HepG2 (cell line): ENCODE data around the gene SEC14L6. TPM values are rescaled to one million over a fixed set of nuclear protein-coding genes. Genes with fewer than 3 reads are reported as not detected.
"Not testable (repeated sequence)": the region's sequence is repeated elsewhere in the genome, so short reads cannot be mapped to it uniquely, and the experiment has no call there.

Experiments used
- ATAC-seq: fragments of 200-7000 bp; cut with Tn5 transposase; 3 replicates; pipeline ENCODE4 v1.9.1; 2020; ENCODE audit warnings: mild to moderate bottlenecking, moderate library complexity
- BruUV-seq: library from RNA; stranded (reverse); fragments of 400-500 nt; replicated peaks from 2 replicates; lab custom pipeline; 2021; lab: Mats Ljungman, UMichigan
- CTCF ChIA-PET: fragments of 300-600 bp; formaldehyde crosslinking; extraction: SDS; loops from one replicate; lab custom pipeline; 2021; ENCODE audit warnings: low total read pairs, inconsistent platforms, low intra/inter-chr PET ratio; lab: Yijun Ruan, JAX
- POLR2A ChIA-PET: fragments of 350-600 bp; sonication (Branson Sonifier 250); formaldehyde crosslinking; loops from one replicate; lab custom pipeline; 2020; ENCODE audit warnings: antibody characterized with exemption, inconsistent platforms; lab: Yijun Ruan, JAX
- DNase-seq: peaks from one replicate; pipeline ENCODE4 v3.0.0-alpha.2; 2015; ENCODE audit warnings: low spot score
- FAIRE-seq: peaks from 3 replicates; lab custom pipeline; 2011; peaks lifted over from hg19 to GRCh38; lab: Jason Lieb, UNC
- H2AFZ ChIP-seq: one replicate; pipeline ENCODE4 v1.6.1; 2011; ENCODE audit warnings: low read length, inconsistent platforms
- H3K27ac ChIP-seq: fragments of 300-600 bp; 3 replicates; pipeline ENCODE4 v1.8.0; 2011; ENCODE audit warnings: mixed run types, mild to moderate bottlenecking, mixed read lengths, low read length, inconsistent platforms; ENCODE audit not compliant: insufficient read depth; ENCODE audit errors: extremely low read length
- H3K27me3 ChIP-seq, 2 experiments: fragments of 200-600 bp in 1 of 2; 2 replicates in 1 of 2; 3 replicates in 1 of 2; pipeline versions ENCODE4 v1.6.0 to v1.8.0; 2011; ENCODE audit warnings: low read length in 2 of 2, mild to moderate bottlenecking in 2 of 2, moderate library complexity in 2 of 2, inconsistent platforms in 1 of 2; ENCODE audit not compliant: insufficient read depth in 2 of 2, control insufficient read depth in 1 of 2
- H3K36me3 ChIP-seq, 2 experiments: fragments of 200-600 bp in 1 of 2; replicated peaks in 1 of 2; 2 replicates in 1 of 2; 3 replicates in 1 of 2; pipeline versions ENCODE4 v1.5.1 to v1.8.0; 2011; ENCODE audit warnings: low read length in 2 of 2, inconsistent platforms in 1 of 2; ENCODE audit not compliant: insufficient read depth in 2 of 2, control insufficient read depth in 1 of 2
- H3K4me1 ChIP-seq: 2 replicates; pipeline ENCODE4 v1.5.1; 2012; ENCODE audit warnings: low read length, inconsistent platforms; ENCODE audit not compliant: insufficient read depth
- H3K4me2 ChIP-seq: 2 replicates; pipeline ENCODE4 v1.6.0; 2011; ENCODE audit warnings: low read depth, low read length, inconsistent platforms
- H3K4me3 ChIP-seq, 3 experiments: fragments of 200-600 bp in 1 of 3; sonication (generic), shearing (Covaris generic) in 1 of 3; replicated peaks in 1 of 3; 2 replicates each; pipeline ENCODE4 v1.5.1; 2011 to 2016; ENCODE audit warnings: low read length in 3 of 3, inconsistent platforms in 2 of 3, low read depth in 2 of 3, mild to moderate bottlenecking in 2 of 3, control low read depth in 1 of 3, mixed read lengths in 1 of 3; ENCODE audit not compliant: insufficient read depth in 1 of 3
- H3K79me2 ChIP-seq: one replicate; pipeline ENCODE4 v1.6.1; 2011; ENCODE audit warnings: low read length, inconsistent platforms; ENCODE audit not compliant: insufficient read depth
- H3K9ac ChIP-seq: 2 replicates; pipeline ENCODE4 v1.6.0; 2011; ENCODE audit warnings: mild to moderate bottlenecking, low read depth, low read length, inconsistent platforms; ENCODE audit not compliant: insufficient read depth
- H3K9me3 ChIP-seq: 2 replicates; pipeline ENCODE4 v1.5.1; 2012; ENCODE audit warnings: mild to moderate bottlenecking, low read length
- H4K20me1 ChIP-seq: 2 replicates; pipeline ENCODE4 v1.6.0; 2011; ENCODE audit warnings: inconsistent platforms, mild to moderate bottlenecking, low read length, moderate library complexity; ENCODE audit not compliant: insufficient read depth
- ZNF121 ChIP-seq: sonication (generic); formaldehyde crosslinking; IDR thresholded peaks from 2 replicates; pipeline ENCODE4 v1.5.0; 2020; ENCODE audit warnings: mild to moderate bottlenecking, missing genetic modification reagents
- WGBS: methylation state at CpG from one replicate; pipeline ENCODE4 v1.1.6; 2017; ENCODE audit warnings: low lambda C conversion rate; 5-methylcytosine and 5-hydroxymethylcytosine counted together
- in situ Hi-C: cut with HindIII; loops from 2 replicates; pipeline ENCODE4 v1.10.0; 2017; ENCODE audit warnings: low pct_unique_long_range_greater_than_20kb; ENCODE audit not compliant: extremely low pct_ligation_motif_present
- intact Hi-C: fragments of 100-400 bp; cut with micrococcal nuclease; formaldehyde crosslinking; loops from one replicate; pipeline ENCODE4 v1.10.0; 2022; ENCODE audit not compliant: unreplicated experiment
- polyA plus RNA-seq, 8 experiments: library from polyadenylated mRNA; depleted of rRNA in 3 of 8; stranded (reverse) in 7 of 8; unstranded in 1 of 8; fragments of >200 nt; fragmentation: Illumina TruSeq in 4 of 8; extraction: Trizol in 4 of 8; gene quantifications; 2 replicates each; pipeline versions ENCODE4 v1.2.1 to v1.2.3, GENCODE V29; 2011 to 2016; ENCODE audit warnings: low read depth in 4 of 8, missing spikeins in 1 of 8, mixed read lengths in 1 of 8; ENCODE audit not compliant: insufficient read depth in 1 of 8
- total RNA-seq, 5 experiments: library from RNA; depleted of rRNA; stranded (reverse); fragments of >200 nt; fragmentation: Illumina TruSeq; extraction: Trizol; gene quantifications; 2 replicates each; pipeline ENCODE4 v1.2.3, GENCODE V29; 2016; ENCODE audit warnings: low read depth in 1 of 5
- TF ChIP-seq, protein P1 (sequence below), 2 experiments: sonication (generic) in 1 of 2; formaldehyde crosslinking in 1 of 2; IDR thresholded peaks; 2 replicates each; pipeline versions ENCODE4 v1.5.1 to v1.6.1; 2011 to 2020; ENCODE audit warnings: borderline replicate concordance in 1 of 2, low read depth in 1 of 2, low read length in 1 of 2, mild to moderate bottlenecking in 1 of 2, missing genetic modification reagents in 1 of 2, moderate library complexity in 1 of 2
- TF ChIP-seq, protein P2 (sequence below): sonication (generic); formaldehyde crosslinking; IDR thresholded peaks from 2 replicates; pipeline ENCODE4 v1.5.0; 2020; ENCODE audit warnings: mild to moderate bottlenecking, low read depth, missing genetic modification reagents, borderline replicate concordance

SEC14L6 gene
- total and polyA plus RNA-seq, 2 of the 13 experiments (the other 11 are each of a cell fraction or from before 2014, with no cell fraction given): 0.09 to 9.3 TPM

DNA sequence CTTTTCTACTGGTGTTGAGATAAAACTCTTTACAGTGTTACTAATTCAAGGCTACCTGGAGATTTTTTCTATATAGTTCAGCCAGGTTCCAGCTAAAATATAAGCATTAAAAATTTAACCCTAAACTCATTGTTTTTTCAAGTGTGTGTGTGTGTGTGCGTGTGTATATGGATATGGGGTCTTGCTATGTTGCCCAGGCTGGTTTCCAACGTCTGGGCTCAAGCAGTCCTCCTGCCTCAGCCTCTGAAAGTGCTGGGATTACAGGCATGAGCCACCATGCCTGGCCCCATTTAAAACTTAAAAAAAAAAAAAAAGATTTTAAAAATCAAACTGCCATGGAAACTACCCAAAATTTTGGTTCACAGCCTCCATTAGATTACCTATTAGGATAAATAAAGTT lies 49.7 kb upstream of the SEC14L6 start:
- H3K4me2 ChIP-seq: no peak overlapping the region
- CTCF ChIA-PET: no interaction called here
- TF ChIP-seq ZNF121 (CRISPR knock-in tag): peak; percentile 86
- TF ChIP-seq, protein P1, sequence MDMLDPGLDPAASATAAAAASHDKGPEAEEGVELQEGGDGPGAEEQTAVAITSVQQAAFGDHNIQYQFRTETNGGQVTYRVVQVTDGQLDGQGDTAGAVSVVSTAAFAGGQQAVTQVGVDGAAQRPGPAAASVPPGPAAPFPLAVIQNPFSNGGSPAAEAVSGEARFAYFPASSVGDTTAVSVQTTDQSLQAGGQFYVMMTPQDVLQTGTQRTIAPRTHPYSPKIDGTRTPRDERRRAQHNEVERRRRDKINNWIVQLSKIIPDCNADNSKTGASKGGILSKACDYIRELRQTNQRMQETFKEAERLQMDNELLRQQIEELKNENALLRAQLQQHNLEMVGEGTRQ (IDR thresholded peaks at IDR 0.05; ENCODE audit: low read depth, low read length): no peak
- TF ChIP-seq, protein P1 (CRISPR knock-in tag; IDR thresholded peaks at IDR 0.05; ENCODE audit: borderline replicate concordance): no peak
- TF ChIP-seq, protein P2, sequence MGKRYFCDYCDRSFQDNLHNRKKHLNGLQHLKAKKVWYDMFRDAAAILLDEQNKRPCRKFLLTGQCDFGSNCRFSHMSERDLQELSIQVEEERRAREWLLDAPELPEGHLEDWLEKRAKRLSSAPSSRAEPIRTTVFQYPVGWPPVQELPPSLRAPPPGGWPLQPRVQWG: no peak
- TF ChIP-seq, all 625 proteins: peak for 1
- peaks cover 1 to 9% of the 10 kb centered on the region in 2 experiments; a peak in 2 of 5 replicates for H3K27me3 ChIP-seq
- in situ Hi-C loops: no loop called here
- H3K9ac ChIP-seq: no peak overlapping the region
- H3K4me1 ChIP-seq: peaks cover 11% of the 10 kb centered on the region
- FAIRE-seq (no peak), DNase-seq (no peak), ATAC-seq (no peak)
- no peak overlapping the region for H3K4me3 ChIP-seq
- BruUV-seq: no TSS peak
- H3K9me3 ChIP-seq: no peaks in the 10 kb centered on the region
- H4K20me1 ChIP-seq: no peaks in the 10 kb centered on the region
- H3K27ac ChIP-seq: no peak overlapping the region
- H3K79me2 ChIP-seq: peaks cover 5% of the 10 kb centered on the region
- intact Hi-C loops: no loop called here
- H2AFZ ChIP-seq: no peak overlapping the region
- POLR2A ChIA-PET: no interaction called here
- H3K36me3 ChIP-seq: no peaks in the 10 kb centered on the region
- WGBS: 20% methylated on average over 2 of the region's 2 CpGs

- Histone ChIP-seq H3K4me1 (peaks cover 26% of the 10 kb centered on the region), H3K36me3 (peaks cover 17 to 21% of the 10 kb centered on the region in 2 experiments), H3K4me3 (peak overlapping the region in 1 of 3 experiments; percentile 84; a peak in 1 of 6 replicates), H3K4me2 (peak overlapping the region; percentile 85), H3K79me2 (peaks cover 27% of the 10 kb centered on the region)
- H4K20me1 ChIP-seq, ATAC-seq, H2AFZ ChIP-seq, BruUV-seq, H3K27me3 ChIP-seq, H3K27ac ChIP-seq, H3K9ac ChIP-seq, CTCF ChIA-PET, intact Hi-C loops, in situ Hi-C loops, DNase-seq, H3K9me3 ChIP-seq, FAIRE-seq: not testable (repeated sequence)
- 26% methylated on average over 18 of the region's 18 CpGs for WGBS
- POLR2A ChIA-PET: interaction anchor here (1.2 to 1.7 kb wide), 5 partner anchors 14 to 169 kb away, joined by 4 to 10 read pairs (median 5); partner anchors contain the start of genes GAL3ST1 and TCN2
Measured at GRCh38 chr22:30592360-30592713, 45.8 kb upstream of the SEC14L6 start.
